ENCODE data around the gene CYP46A1. TPM values are rescaled to one million over a fixed set of nuclear protein-coding genes. Genes with fewer than 3 reads are reported as not detected.

CYP46A1 gene
- total and polyA plus RNA-seq, 2 donors from 2014 or later = 0.82 to 2.5 TPM

GRCh38 chr14:99691111-99691885 is 7.2 kb downstream of the CYP46A1 start:
- Histone ChIP-seq H3K4me3 (ENCODE audit: low read length in 3 of 3) (no peak overlapping the region), H3K9ac (ENCODE audit: low read length in 3 of 3) (no peak overlapping the region), H3K27ac (ENCODE audit: low read depth in 2 of 2, low read length in 2 of 2) (no peak overlapping the region), H3K36me3 (ENCODE audit: control insufficient read depth in 2 of 3, insufficient read depth in 3 of 3, low read length in 3 of 3) (no peaks in the 10 kb centered on the region), H3K27me3 (ENCODE audit: control insufficient read depth, insufficient read depth, low read length) (no peaks in the 10 kb centered on the region), H3K9me3 (ENCODE audit: control insufficient read depth in 2 of 3, insufficient read depth in 1 of 3, low read length in 3 of 3) (no peaks in the 10 kb centered on the region), H3K4me1 (ENCODE audit: control insufficient read depth in 2 of 3, insufficient read depth in 2 of 3, low read depth in 1 of 3, low read length in 3 of 3) (no peaks in the 10 kb centered on the region)
- no peak for DNase-seq
- TF ChIP-seq CTCF (IDR thresholded peaks at IDR 0.05; ENCODE audit: borderline replicate concordance, extremely low read depth, insufficient read depth) = no peak
- intact Hi-C loops (cut with DNase I) = no loop called here
- no peak for FAIRE-seq

- no peak overlapping the region for H3K27ac ChIP-seq (ENCODE audit: low read depth in 2 of 2, low read length in 2 of 2)
- H3K36me3 ChIP-seq (ENCODE audit: control insufficient read depth in 2 of 3, insufficient read depth in 3 of 3, low read length in 3 of 3) = no peaks in the 10 kb centered on the region
- H3K27me3 ChIP-seq (ENCODE audit: control insufficient read depth, insufficient read depth, low read length) = no peaks in the 10 kb centered on the region
- FAIRE-seq = peak; percentile 8
- intact Hi-C loops (cut with DNase I) = no loop called here
- H3K9me3 ChIP-seq (ENCODE audit: control insufficient read depth in 2 of 3, insufficient read depth in 1 of 3, low read length in 3 of 3) = no peaks in the 10 kb centered on the region
- no peak overlapping the region for H3K4me3 ChIP-seq (ENCODE audit: low read length in 3 of 3)
- DNase-seq = no peak
- no peak for TF ChIP-seq CTCF (IDR thresholded peaks at IDR 0.05; ENCODE audit: borderline replicate concordance, extremely low read depth, insufficient read depth)
- H3K4me1 ChIP-seq (ENCODE audit: control insufficient read depth in 2 of 3, insufficient read depth in 2 of 3, low read depth in 1 of 3, low read length in 3 of 3) = no peaks in the 10 kb centered on the region
- H3K9ac ChIP-seq (ENCODE audit: low read length in 3 of 3) = no peak overlapping the region
Observed at GRCh38 chr14:99693918-99694317, 9.8 kb downstream of the CYP46A1 start.

GRCh38 chr14:99696929-99697328 is 12.8 kb downstream of the CYP46A1 start:
- H3K9ac ChIP-seq (ENCODE audit: low read length in 3 of 3) = no peak overlapping the region
- H3K9me3 ChIP-seq (ENCODE audit: control insufficient read depth in 2 of 3, insufficient read depth in 1 of 3, low read length in 3 of 3) = no peaks in the 10 kb centered on the region
- no peak overlapping the region for H3K27ac ChIP-seq (ENCODE audit: low read depth in 2 of 2, low read length in 2 of 2)
- no peak for DNase-seq
- no peaks in the 10 kb centered on the region for H3K27me3 ChIP-seq (ENCODE audit: control insufficient read depth, insufficient read depth, low read length)
- H3K36me3 ChIP-seq (ENCODE audit: control insufficient read depth in 2 of 3, insufficient read depth in 3 of 3, low read length in 3 of 3) = no peaks in the 10 kb centered on the region
- no peak for FAIRE-seq
- TF ChIP-seq CTCF (IDR thresholded peaks at IDR 0.05; ENCODE audit: borderline replicate concordance, extremely low read depth, insufficient read depth) = no peak
- no peak overlapping the region for H3K4me3 ChIP-seq (ENCODE audit: low read length in 3 of 3)
- no peaks in the 10 kb centered on the region for H3K4me1 ChIP-seq (ENCODE audit: control insufficient read depth in 2 of 3, insufficient read depth in 2 of 3, low read depth in 1 of 3, low read length in 3 of 3)
- intact Hi-C loops (cut with DNase I) = no loop called here
